Hematopoietic multipotent progenitor cell treated with erythropoietin and hydrocortisone succinate and interleukin-3 and kit ligand, for 15 days (in vitro differentiated cells): ENCODE data around the gene RUSC2.
"Not testable (repeated sequence)": the region's sequence is repeated elsewhere in the genome, so short reads cannot be mapped to it uniquely, and the experiment has no call there.

Experiments
- DNase-seq: peaks from one replicate; pipeline ENCODE4 v3.0.0-alpha.2; 2015; ENCODE audit warnings: low spot score

The RUSC2 gene

DNA sequence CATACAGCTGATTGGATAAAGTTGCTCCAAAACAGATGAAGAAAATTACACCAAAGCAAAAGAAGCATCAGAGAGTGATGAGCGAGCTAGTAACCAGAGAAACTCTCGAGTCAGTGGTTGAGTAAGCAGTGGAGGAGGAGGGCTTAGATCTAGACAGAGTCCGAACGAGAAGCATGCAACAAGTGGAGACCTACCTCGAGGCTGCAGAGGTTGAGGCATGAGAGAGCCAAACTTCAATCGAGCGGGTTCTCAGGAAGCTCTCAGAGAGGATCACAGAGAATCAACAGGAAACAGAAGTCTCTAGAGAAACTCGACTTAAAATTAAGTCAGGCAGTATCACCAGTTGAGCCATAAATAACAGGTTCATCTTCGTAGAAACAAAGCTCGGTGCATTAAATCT, 6.1 kb downstream of the RUSC2 start:
- no peak for DNase-seq

DNA sequence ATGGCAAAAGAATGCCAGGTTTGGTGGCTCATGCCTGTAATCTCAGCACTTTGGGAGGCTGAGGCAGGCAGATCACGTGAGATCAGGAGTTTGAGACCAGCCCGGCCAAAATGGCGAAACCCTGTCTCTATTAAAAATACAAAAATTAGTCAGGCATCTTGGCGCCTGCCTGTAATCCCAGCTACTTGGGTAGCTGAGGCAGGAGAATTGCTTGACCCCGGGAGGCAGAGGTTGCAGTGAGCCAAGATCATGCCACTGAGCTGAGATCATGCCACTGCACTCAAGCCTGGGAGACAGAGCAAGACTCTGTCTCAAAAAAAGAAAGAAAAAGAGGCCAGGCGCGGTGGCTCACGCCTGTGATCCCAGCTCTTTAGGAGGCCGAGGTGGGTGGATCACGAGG, 8.3 kb downstream of the RUSC2 start:
- DNase-seq: not testable (repeated sequence)

DNA sequence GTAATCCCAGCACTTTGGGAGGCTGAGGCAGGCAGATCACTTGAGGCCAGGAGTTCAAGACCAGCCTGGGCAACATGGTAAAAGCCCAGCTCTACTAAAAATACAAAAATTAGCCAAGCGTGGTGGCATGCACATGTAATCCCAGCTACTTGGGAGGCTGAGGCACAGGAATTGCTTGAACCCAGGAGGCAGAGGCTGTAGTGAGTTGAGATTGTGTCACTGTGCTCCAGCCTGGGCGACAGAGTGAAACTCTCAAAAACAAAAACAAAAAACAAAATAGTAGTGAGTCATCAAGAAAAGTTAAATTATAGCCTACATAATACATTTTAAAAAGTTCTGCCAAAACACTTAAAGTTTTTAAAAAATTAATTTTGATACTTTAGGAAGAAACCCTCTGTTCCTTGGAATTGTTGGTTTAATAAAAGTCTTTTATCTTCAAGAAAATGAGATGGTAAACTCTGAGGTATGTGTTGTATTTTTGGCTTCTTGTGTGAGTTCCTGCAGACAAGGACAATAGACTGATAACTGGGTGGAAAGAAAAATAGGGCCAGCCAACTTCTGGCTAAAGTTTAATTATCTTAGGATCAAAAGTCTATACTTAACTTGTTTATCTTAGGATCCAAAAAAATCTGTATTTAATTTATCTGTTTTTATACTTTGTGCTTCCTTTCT, 9.3 kb downstream of the RUSC2 start:
- DNase-seq: no peak

DNA sequence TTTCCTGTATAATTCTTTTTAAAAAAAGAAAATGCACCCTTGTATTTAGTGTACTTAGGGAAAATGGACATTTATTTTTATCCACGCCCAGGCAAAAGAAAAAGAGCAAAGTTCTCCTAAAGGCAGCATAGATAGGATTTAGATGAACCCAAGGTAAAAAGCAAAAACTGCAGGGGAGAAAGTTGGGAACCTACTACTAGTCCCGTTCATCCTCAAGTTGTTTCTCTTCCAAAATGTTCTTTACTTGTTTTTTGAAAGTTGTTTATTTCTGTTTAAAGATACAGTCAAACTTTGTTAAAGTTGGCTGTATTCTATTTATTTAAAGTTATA, 9.8 kb downstream of the RUSC2 start:
- DNase-seq: no peak

DNA sequence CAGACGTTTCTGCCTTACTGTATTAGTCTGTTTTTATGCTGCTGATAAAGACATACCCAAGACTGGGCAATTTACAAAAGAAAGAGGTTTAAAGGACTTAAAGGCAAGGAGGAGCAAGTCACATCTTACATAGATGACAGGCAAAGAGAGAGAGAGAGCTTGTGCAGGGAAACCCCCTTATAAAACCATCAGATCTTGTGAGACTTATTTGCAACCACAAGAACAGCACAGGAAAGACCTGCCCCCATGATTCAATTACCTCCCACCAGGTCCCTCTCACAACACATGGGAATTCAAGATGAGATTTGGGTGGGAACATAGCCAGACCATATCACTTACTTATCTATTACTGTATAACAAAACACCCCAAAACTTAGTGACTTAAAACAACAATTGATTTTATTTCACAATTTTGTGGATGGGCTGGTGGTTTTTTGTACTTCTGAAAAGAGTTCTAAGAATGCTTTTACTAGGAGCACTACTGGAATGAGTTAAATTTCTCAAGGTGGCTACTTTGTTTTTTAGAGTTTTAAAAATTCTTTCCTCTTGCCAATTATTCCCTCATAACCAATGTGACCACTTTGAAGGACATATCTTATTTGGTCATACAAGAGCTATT, 10.3 kb downstream of the RUSC2 start:
- DNase-seq: no peak

DNA sequence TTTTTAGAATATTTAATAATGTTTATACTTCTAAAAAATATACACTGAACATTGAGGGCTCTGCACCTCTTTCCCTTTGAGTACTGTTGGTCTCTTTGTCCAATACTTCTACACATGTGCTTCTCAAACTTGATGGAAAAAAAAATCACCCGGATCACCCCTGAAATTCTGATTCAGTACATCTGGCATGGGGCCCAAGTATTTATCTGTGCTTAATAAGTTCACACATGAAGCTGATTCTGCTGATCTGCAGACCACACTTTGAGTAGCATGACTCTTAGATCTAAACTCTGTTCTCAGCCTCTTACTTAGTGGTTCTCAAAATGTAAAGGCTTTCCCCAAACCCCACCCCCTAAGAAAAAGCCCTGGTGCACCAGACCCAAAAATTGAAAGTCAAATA, 12.0 kb downstream of the RUSC2 start:
- DNase-seq: no peak

DNA sequence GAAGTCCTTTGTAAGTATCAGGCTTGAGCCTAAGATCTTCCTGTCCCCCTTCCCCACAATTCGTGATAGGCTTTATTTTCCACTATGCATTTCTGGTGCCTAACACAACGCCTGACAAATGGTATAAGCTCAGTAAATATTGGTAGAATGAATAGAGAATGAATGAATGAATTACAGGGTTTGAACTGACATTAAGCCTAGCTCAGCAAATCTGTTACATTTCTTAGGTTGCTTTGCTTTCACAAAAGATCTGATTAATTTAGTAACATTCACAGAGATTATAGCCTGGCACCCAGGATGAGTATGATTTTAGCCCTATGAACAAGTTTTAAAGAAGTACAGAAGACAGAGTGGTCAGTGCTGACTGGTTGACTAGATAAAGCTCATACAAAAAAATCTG, 16.4 kb downstream of the RUSC2 start:
- no peak for DNase-seq

DNA sequence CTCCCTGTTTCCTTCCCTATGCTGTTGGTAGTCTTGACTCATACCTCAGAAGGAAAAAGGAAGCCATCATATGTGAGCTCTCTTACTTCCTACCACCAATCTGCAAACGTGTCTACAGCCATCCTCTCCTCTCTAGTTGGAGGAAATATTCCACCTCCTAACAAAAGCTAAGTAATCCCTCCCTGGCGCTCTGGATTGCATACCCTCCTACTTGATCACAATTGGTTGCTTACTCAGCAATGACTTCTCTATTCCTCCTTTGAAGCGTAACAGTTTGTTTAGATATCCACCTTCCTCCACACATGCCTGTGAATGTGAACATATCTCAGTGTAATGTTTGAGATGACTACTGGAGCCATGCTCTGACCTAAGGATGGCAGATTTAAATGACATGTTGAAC, 18.2 kb downstream of the RUSC2 start:
- no peak for DNase-seq

DNA sequence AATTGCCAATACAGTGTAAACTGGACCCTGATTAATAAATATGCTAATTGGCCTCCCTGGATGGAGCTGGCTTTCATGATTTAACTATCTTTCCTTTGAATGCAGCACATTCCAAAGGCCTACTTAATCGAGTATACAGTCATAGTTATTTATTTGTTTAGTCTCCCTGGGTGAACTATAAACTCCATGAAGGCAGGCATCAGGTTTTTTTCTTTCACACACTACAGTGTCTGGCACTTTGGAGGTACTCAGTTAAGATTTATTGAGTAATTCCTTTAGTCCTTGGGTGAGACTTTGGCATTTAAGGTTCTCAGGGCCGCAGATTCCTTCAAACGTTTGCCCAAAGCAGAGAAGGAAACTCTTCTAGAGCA, 20.5 kb downstream of the RUSC2 start:
- no peak for DNase-seq

DNA sequence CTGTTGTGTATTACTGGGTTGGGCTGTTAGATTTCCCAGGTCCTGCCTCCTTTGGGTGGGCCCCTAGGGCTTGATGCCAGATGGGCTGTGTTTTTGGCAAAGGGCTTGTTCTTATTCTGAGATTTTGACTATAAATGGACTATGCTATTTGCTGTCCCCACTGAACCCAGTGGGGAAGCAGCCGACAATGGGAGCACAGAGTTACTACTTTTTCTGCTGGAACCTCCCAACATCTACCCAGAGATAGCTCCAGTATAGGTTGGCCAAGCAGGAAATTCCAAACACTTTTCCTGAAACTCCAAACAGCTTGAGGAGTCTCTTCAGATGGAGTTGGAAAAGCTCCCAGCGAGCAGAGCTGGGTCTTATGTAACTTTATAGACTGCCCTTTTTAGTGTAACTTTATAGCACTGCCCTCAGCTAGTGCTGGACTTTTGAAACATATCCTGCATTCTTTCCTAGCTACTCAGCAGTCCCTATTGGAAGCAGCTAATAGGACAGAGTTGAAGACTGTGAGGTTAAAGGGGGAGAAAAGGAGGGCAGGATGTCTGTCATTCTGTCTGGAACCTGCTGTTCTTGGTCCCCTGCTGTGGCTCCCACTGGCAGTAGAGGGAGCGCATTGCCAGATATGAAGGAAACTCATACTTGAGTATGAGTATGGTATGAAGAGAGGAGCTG, 21.0 kb downstream of the RUSC2 start:
- no peak for DNase-seq

DNA sequence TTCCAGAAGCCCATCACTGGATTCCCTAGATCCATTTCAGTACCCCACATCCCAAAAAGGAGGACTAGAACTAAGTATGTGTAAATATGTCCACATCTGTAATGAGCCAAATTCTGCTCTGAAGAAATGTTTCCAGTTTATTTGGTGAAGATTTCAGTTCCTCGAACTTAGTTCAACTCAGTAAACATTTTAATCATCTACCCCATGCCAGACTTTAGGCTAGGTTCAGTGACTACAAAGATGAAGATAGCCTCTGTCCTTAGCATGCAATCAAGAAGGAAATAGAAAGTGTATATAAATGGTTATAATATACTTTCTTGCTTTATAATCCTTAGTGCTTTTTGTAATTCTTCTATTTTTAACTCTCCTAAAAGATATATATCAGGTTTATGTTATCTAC, 21.5 kb downstream of the RUSC2 start:
- DNase-seq: no peak

DNA sequence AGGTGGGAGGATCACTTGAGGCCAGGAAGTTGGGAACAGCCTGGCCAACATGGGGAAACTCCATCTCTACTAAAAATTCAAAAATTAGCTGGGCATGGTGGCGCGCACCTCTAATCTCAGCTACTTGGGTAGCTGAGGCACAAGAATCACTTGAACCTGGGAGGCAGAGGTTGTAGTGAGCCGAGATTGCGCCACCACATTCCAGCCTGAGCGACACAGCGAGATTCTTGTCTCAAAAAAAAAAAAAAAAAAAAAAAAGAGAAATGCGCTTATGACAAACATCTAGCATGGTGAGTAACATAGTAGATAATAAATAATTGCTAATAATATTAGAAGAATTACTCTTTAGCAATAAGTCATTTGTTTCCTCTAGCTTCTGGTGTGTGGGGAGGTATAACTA, 25.9 kb downstream of the RUSC2 start:
- no peak for DNase-seq

DNA sequence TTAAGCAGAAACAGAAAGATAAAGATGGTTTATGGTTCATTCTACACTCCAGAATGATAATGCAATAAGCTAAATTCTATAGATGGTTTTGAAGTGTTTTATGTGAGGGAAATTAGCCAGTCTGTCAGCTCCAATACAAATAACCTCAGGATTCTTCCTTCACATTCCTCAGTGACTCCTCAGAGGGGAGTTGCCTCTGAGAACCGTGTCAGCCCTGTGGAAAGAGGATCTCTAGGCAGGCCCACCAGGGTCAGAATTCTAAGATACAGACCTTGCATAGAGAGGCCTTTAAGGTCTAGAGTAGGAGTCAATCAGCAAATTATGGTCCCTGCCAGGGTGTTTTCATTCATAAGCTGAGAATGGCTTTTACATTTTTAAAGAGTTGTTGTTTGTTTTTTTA, 26.6 kb downstream of the RUSC2 start:
- DNase-seq: no peak

DNA sequence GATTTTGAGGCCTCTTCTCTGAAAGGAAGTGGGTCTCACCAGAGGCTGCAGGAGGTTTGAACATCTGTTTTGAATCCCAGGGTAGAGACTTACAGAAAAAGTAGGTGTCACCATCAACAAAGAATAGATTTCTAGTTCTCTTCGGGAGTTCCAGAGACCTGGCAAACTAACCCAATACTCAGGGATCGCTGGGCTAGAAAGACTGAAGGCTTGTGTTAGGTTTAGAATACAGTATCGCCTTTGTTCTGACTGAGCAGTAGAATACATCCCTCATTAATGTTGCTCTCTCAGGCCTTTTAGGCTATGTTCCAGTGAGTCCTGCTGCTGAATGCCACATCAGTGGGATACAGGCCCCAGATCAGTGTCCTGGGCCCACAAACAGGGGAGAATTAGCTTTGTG, 27.2 kb downstream of the RUSC2 start:
- no peak for DNase-seq

DNA sequence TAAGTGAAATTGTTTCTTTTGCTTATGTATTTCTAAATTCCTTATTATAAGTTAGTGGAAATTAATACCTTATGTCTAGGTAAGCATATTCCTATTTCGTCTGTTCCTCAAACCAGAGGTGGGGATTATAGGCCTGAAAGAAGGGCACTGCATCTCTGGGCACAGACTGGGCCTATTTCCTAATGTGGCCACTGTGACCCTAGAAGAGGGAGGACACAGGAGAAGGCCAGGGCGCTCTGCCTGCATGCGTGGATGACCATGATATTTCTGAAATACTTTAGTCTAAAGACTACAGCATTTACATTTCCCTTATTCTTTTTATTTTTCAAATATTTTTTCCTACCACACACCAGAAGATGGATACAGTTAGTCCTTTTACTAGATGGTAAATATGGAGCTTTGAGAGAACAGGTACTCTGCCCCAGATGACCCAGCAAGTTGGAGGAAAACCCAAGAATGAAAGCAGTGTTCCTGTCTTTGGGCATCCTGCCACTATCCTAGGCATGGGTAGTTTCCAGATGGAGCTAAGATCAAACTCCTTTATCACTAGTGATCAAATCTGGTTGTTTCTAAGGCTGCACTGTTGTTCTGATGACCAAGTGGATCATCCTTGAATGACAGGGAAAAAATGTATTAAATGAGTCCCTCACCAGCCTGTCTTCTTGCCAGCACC, 27.8 kb downstream of the RUSC2 start:
- no peak for DNase-seq

DNA sequence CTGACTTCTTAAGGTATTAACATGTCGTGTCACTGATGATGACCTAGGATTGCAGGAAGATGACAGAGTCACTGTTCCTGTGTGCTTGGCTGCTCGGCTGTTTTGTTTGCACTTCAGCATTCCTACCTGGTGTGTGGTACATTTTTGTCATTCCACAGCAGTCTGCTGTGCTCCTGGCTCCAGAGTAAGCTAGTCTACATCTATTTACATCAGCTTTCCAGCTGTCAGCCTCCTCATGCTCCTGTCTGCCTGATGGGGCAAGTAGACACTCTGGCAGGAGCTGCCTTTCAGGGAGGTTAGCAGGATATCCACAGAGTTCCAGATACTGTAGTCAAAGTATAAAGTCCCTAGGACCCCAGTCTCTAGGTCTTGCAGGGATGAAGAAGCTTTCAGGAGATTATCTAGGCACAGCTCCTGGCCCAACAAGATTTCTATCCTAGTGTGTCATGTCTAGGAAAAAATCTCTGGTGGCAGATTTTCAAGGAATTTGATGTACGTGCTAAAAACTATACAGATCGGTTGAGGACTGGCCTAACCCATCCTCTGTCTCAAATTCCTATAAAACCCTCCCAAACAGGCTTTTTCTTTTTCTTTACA, 28.4 kb downstream of the RUSC2 start:
- no peak for DNase-seq

DNA sequence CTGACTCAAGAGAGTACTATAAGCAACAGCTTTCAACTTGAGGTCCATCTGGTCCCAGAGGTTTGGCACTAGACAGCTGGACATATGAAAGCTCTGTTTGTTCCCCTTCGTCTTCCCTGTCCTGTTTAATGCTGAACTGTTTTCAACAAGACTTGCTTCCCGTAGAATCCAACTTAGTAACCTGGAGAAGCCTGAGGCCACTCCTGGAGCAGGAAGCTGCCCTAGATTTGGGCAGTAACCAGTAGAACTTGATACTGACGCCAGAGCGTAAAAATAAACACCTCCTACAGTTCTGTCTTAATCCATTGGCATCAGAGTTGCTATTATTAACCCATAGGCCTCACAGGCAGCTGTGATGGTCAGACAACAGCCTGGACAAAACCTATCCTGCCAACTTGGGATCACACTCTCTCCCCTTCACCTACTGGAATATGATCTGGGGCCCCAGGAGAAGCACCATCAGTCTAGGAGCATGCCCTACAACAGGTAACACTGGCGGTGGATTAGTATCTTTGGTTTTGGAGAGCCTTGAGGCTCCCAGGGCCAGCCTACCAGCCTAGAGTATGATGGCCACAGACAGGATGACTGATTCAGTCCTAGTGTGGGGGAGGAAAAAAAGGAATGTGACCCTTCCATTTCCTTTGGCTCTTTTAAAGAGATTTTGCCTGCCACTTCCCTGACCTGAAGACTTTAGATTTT, 29.2 kb downstream of the RUSC2 start:
- DNase-seq: no peak

DNA sequence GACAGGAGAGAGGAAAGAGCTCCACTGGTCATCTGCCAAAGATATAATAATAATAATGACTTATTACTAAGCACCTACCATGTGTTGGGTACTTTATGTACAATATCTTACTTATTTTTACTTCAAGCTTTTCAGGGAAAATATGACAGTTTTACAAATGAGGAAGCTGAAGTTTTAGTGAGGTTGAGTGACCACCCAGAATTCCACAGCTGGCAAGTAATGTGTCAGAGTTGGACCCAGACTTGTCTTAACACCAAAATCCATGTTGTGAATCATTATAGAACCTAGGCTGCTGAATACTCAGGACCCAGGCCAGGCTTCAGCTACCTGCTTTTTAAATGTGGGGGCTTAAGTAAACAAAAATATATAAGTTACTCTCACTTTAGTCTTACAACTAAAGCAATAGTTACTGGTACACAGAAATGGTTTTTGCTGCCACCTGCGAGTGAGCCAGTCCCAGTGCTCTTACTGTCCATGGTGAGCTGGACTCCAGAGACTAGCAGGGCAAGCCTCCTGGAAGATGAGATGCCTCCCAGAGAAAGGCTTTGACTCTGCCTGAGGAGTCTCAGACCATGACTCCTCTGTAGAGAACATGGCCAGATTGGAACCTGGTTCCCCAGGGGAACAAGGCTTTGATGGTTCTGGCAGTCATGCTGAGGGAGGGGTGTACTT, 29.9 kb downstream of the RUSC2 start:
- DNase-seq: no peak

DNA sequence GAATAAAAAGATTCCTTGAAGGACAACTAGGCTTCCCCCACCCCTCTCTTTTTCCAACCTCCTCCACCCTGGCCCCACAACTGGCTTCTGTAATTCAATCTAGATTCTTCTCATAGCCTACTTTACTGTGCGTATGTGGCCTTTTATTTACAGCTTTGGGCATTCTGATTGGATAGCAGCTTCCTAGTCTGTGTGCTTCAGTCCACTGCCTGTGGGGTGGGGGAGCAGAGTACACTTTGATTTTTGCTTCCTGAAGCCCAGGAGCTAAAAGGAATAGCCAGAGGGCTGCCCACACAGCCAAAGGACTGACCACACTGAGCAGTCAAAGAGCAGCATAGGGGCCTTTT, 30.4 kb downstream of the RUSC2 start:
- no peak for DNase-seq

DNA sequence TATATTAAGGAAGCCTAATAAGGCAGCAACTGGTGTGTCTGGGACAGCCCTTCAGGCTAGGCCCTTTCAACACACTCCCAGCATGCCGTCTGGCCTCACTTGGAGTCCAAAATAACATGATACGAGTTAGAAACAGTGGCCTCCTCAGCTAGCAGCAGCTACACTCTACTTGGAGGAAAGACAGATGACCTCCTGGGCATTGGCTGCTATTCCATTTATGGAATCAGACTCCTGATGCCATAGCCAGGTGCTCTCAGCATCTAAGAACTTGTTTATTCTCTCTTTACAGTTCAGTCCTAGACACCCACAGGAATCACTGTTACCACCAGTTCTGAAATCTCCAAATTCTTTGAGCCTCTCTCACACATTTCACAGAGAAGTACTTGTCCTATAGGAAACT, 31.8 kb downstream of the RUSC2 start:
- no peak for DNase-seq

DNA sequence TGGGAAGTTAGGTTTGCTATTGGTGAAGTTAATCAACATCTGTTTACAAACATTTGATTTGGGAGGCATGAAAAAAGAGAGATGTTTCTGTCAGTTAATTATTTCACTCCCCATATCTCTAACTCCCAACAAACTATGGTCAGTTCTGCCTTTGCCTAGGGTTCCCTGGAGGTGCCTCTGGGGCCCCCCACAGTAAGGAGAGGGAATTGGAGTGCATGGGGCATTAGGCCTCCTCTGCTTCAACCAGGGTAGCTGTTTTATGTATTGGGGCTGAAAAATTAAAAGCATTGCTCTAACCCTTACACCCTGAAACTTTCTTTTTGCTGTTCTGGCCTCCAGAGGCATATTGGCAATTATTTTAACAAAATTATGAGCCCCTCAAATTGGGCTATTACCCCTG, 32.3 kb downstream of the RUSC2 start:
- no peak for DNase-seq

DNA sequence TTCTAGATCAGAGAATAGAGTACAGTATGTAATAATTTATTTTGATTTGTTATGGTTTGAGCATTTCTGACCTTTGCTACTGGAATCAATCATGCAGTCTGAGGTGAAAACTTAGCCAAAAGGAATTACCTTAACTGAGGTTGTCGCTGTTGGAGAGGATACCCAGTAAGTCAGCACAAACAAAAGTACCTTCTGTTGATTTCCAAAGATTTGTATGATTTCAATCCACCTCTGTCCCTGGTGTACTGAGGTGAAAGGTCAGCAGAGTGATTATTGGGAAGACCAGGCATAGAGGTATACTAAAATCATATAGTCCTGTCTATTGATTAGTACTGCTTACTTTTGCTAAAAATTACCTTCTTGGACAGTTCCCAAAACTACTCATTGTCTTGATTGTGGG, 32.8 kb downstream of the RUSC2 start:
- no peak for DNase-seq
